ENCODE data around the gene LTK. TPM values are rescaled to one million over a fixed set of nuclear protein-coding genes. Genes with fewer than 3 reads are reported as not detected.

LTK gene
- polyA plus RNA-seq (2012; ENCODE audit: insufficient read length, low read depth) = 0.08 TPM

DNA sequence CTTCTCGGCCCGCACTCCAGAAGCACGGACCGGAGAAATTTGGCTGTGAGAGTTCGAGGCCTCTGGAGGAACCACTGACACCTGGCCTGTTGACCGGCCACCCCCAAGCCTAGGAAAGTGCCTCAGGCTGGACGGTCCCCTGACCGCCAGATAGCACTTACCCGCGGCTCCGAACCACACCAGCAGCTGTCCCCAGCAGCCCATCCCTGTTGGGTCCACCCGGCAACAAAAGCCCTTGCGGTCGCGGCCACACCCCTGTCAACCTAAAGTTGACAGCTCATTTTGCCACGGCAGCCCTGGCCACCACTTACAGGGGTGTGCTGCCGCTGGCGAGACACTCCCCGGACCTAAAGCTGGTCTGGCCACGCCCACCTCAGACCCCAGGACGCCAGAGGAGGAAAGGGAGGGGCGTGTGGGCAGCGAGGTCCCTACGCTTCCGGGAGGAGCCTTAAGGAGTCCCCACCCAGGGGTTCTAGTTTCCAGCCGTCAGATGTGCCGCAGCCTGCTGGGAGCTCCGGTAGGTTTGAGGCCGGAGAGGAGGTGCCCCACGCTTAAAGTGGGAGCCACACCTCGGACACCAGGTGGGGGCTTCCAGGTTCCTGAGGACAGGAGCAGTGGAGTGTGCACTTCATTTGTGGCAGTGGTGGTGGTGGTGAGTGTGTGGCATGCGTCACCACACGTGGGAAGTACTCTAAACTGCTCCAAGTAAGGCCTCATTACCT is at the start of gene LTK:
Gene LTK (minus strand): TSS at position 322 of the 722 bp plus-strand sequence. CDS start 118 bp downstream, at position 204.
- TF ChIP-seq FOXP2 (optimal IDR thresholded peaks at IDR 0.05; ENCODE audit: borderline replicate concordance, extremely low read depth, extremely low read length, insufficient read depth) (no peak), SIN3A (IDR thresholded peaks at IDR 0.05; ENCODE audit: borderline replicate concordance, insufficient read depth, low read length) (no peak)

GRCh38 chr15:41562784-41563198 is 49.2 kb upstream of the LTK start:
- TF ChIP-seq POLR2AphosphoS5 (IDR thresholded peaks at IDR 0.05; ENCODE audit: low read depth, low read length) (no peak), TAF1 (IDR thresholded peaks at IDR 0.05; ENCODE audit: borderline replicate concordance, insufficient read depth, low read length) (no peak), SIN3A (IDR thresholded peaks at IDR 0.05; ENCODE audit: borderline replicate concordance, insufficient read depth, low read length) (no peak), FOXP2 (optimal IDR thresholded peaks at IDR 0.05; ENCODE audit: borderline replicate concordance, extremely low read depth, extremely low read length, insufficient read depth) (no peak)
- TF ChIP-seq, protein P1, sequence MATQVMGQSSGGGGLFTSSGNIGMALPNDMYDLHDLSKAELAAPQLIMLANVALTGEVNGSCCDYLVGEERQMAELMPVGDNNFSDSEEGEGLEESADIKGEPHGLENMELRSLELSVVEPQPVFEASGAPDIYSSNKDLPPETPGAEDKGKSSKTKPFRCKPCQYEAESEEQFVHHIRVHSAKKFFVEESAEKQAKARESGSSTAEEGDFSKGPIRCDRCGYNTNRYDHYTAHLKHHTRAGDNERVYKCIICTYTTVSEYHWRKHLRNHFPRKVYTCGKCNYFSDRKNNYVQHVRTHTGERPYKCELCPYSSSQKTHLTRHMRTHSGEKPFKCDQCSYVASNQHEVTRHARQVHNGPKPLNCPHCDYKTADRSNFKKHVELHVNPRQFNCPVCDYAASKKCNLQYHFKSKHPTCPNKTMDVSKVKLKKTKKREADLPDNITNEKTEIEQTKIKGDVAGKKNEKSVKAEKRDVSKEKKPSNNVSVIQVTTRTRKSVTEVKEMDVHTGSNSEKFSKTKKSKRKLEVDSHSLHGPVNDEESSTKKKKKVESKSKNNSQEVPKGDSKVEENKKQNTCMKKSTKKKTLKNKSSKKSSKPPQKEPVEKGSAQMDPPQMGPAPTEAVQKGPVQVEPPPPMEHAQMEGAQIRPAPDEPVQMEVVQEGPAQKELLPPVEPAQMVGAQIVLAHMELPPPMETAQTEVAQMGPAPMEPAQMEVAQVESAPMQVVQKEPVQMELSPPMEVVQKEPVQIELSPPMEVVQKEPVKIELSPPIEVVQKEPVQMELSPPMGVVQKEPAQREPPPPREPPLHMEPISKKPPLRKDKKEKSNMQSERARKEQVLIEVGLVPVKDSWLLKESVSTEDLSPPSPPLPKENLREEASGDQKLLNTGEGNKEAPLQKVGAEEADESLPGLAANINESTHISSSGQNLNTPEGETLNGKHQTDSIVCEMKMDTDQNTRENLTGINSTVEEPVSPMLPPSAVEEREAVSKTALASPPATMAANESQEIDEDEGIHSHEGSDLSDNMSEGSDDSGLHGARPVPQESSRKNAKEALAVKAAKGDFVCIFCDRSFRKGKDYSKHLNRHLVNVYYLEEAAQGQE (IDR thresholded peaks at IDR 0.05; ENCODE audit: insufficient read depth in 1 of 2, low read depth in 2 of 2, low read length in 2 of 2) = no peak

- TF ChIP-seq SIN3A (IDR thresholded peaks at IDR 0.05; ENCODE audit: borderline replicate concordance, insufficient read depth, low read length) (no peak), TAF1 (IDR thresholded peaks at IDR 0.05; ENCODE audit: borderline replicate concordance, insufficient read depth, low read length) (no peak), FOXP2 (optimal IDR thresholded peaks at IDR 0.05; ENCODE audit: borderline replicate concordance, extremely low read depth, extremely low read length, insufficient read depth) (no peak), POLR2AphosphoS5 (IDR thresholded peaks at IDR 0.05; ENCODE audit: low read depth, low read length) (no peak)
- TF ChIP-seq, protein P1 (IDR thresholded peaks at IDR 0.05; ENCODE audit: insufficient read depth in 1 of 2, low read depth in 2 of 2, low read length in 2 of 2) = no peak
These were observed 48.6 kb upstream of the LTK start for GRCh38 chr15:41562244-41562643.

DNA sequence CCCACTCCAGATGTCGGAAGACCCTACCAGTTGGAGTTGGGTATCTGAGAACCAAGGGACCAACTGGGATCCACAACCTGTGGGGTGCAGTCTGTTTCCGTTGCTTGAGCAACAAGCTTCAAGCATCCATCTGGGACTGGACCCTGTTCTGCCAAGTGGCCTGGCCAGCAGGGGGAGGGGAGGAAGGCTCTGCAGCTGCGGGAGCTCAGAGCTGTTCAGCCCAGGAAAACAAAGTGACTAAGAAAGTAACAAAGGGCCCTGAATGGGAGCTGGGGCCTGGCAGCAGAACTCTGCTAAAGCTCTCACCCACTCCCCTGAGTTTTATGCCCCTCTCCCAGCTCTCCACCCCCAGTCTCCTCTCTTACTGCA is 48.1 kb upstream of the LTK start:
- no peak for TF ChIP-seq POLR2AphosphoS5 (IDR thresholded peaks at IDR 0.05; ENCODE audit: low read depth, low read length)
- no peak for TF ChIP-seq FOXP2 (optimal IDR thresholded peaks at IDR 0.05; ENCODE audit: borderline replicate concordance, extremely low read depth, extremely low read length, insufficient read depth)
- no peak for TF ChIP-seq SIN3A (IDR thresholded peaks at IDR 0.05; ENCODE audit: borderline replicate concordance, insufficient read depth, low read length)
- TF ChIP-seq, protein P1 (IDR thresholded peaks at IDR 0.05; ENCODE audit: insufficient read depth in 1 of 2, low read depth in 2 of 2, low read length in 2 of 2) = no peak
- no peak for TF ChIP-seq TAF1 (IDR thresholded peaks at IDR 0.05; ENCODE audit: borderline replicate concordance, insufficient read depth, low read length)

GRCh38 chr15:41561104-41561776 is 47.6 kb upstream of the LTK start:
- TF ChIP-seq POLR2AphosphoS5 (IDR thresholded peaks at IDR 0.05; ENCODE audit: low read depth, low read length) (no peak), SIN3A (IDR thresholded peaks at IDR 0.05; ENCODE audit: borderline replicate concordance, insufficient read depth, low read length) (no peak), TAF1 (IDR thresholded peaks at IDR 0.05; ENCODE audit: borderline replicate concordance, insufficient read depth, low read length) (no peak), FOXP2 (optimal IDR thresholded peaks at IDR 0.05; ENCODE audit: borderline replicate concordance, extremely low read depth, extremely low read length, insufficient read depth) (no peak)
- TF ChIP-seq, protein P1 (IDR thresholded peaks at IDR 0.05; ENCODE audit: insufficient read depth in 1 of 2, low read depth in 2 of 2, low read length in 2 of 2) = no peak
